NT2/D1 (cell line): Measurements from ENCODE around the gene LRRC51.
"Not testable (repeated sequence)": the region's sequence is repeated elsewhere in the genome, so short reads cannot be mapped to it uniquely, and the experiment has no call there.

ENCODE experiments used
- DNase-seq: peaks from one replicate; pipeline ENCODE4 v3.0.0-alpha.2; 2011; ENCODE audit warnings: low read depth, low spot score
- H3K27me3 ChIP-seq: 2 replicates; pipeline ENCODE4 v1.6.0; 2011; ENCODE audit warnings: mild to moderate bottlenecking; ENCODE audit not compliant: insufficient read length, insufficient read depth
- H3K36me3 ChIP-seq: 2 replicates; pipeline ENCODE4 v1.6.1; 2011; ENCODE audit warnings: mild to moderate bottlenecking, low read length, mixed read lengths; ENCODE audit not compliant: insufficient read depth, insufficient read length
- H3K4me1 ChIP-seq: 2 replicates; pipeline ENCODE4 v1.5.1; 2011; ENCODE audit not compliant: insufficient read depth, insufficient read length
- H3K4me3 ChIP-seq: 2 replicates; pipeline ENCODE4 v1.5.1; 2011; ENCODE audit warnings: low read depth; ENCODE audit not compliant: insufficient read length
- H3K9ac ChIP-seq: 2 replicates; pipeline ENCODE4 v1.6.0; 2011; ENCODE audit warnings: low read depth; ENCODE audit not compliant: insufficient read length
- H3K9me3 ChIP-seq: 2 replicates; pipeline ENCODE4 v1.5.1; 2011; ENCODE audit warnings: mild to moderate bottlenecking, low read length; ENCODE audit not compliant: insufficient read depth
- SUZ12 ChIP-seq: IDR thresholded peaks from 2 replicates; pipeline ENCODE4 v1.6.1; 2011; ENCODE audit not compliant: insufficient read length, insufficient read depth; ENCODE audit errors: extremely low read depth
- YY1 ChIP-seq: IDR thresholded peaks from 2 replicates; pipeline ENCODE4 v1.6.1; 2011; ENCODE audit not compliant: insufficient read length, insufficient read depth
- ZNF274 ChIP-seq: IDR thresholded peaks from 2 replicates; pipeline ENCODE4 v1.6.1; 2011; ENCODE audit warnings: mild to moderate bottlenecking, low read depth, low read length

Gene LRRC51

DNA sequence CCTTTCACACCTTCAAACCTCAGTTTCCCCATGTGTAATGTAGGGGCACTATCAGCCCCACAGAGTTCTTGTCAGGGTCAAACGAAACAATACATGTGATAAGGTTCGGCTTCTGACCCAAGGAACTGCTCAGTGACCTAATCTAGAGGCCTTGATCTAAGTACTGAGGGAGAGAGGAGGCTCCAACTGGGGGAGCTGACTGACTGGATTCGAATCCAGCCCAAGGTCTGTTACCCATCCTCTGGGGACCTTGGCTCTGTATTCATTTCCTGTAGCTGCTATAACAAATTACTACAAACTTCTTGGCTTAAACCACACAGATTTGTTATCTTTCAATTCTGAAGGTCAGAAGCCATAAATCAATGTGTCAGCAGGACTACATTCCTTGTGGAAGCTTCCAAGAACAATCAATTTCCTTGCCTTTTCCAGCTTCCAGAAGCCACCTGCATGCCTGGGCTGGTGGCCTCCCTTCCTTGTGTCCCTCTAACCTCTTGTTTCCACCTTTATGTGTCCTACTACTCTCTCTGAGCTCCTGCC lies 42.5 kb downstream of the LRRC51 start:
- no peak overlapping the region for H3K4me3 ChIP-seq

GRCh38 chr11:72124046-72124445 lies 43.4 kb downstream of the LRRC51 start:
- Histone ChIP-seq H3K36me3 (no peaks in the 10 kb centered on the region), H3K27me3 (no peaks in the 10 kb centered on the region), H3K4me1 (no peaks in the 10 kb centered on the region), H3K4me3 (no peak overlapping the region), H3K9ac (no peak overlapping the region), H3K9me3 (peaks cover 31% of the 10 kb centered on the region)
- no peak for TF ChIP-seq YY1
- TF ChIP-seq ZNF274: no peak
- TF ChIP-seq SUZ12: no peak
- no peak for DNase-seq

More for the DNA sequence above, 42.5 kb downstream of the LRRC51 start:
- Histone ChIP-seq H3K27me3 (no peaks in the 10 kb centered on the region), H3K9ac (no peak overlapping the region), H3K9me3 (peaks cover 22% of the 10 kb centered on the region), H3K36me3 (no peaks in the 10 kb centered on the region), H3K4me1 (no peaks in the 10 kb centered on the region)
- DNase-seq: no peak
- TF ChIP-seq SUZ12 (no peak), ZNF274 (no peak), YY1 (no peak)

GRCh38 chr11:72125956-72126355 lies 45.3 kb downstream of the LRRC51 start:
- TF ChIP-seq ZNF274 (no peak), SUZ12 (no peak), YY1 (no peak)
- Histone ChIP-seq H3K27me3 (no peaks in the 10 kb centered on the region), H3K4me3 (no peak overlapping the region), H3K9ac (no peak overlapping the region), H3K9me3 (peaks cover 36% of the 10 kb centered on the region), H3K4me1 (no peaks in the 10 kb centered on the region), H3K36me3 (no peaks in the 10 kb centered on the region)
- no peak for DNase-seq

DNA sequence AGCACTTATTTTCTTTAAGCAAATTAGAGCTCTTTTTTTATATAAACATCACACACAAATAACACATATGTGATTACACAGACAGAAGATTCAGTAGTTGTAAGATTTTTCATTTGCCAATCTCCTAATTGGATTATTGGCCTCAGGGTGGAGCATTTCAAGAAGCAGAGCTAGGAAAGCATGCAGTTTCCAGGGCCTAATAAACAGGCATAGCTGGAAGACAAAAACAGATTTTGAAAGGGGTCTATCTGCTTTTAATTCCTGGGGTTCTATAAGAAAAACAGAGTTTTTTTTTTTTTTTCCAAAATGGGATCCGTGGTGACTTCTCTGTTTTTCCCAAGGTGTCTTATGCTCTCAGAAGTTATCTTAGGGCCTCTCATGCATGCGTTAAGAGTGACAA lies 47.3 kb downstream of the LRRC51 start:
- no peak overlapping the region for H3K9ac ChIP-seq
- no peaks in the 10 kb centered on the region for H3K27me3 ChIP-seq
- no peak for DNase-seq
- TF ChIP-seq YY1: no peak
- no peak overlapping the region for H3K4me3 ChIP-seq
- no peaks in the 10 kb centered on the region for H3K4me1 ChIP-seq
- H3K9me3 ChIP-seq: peaks cover 36% of the 10 kb centered on the region
- no peaks in the 10 kb centered on the region for H3K36me3 ChIP-seq

DNA sequence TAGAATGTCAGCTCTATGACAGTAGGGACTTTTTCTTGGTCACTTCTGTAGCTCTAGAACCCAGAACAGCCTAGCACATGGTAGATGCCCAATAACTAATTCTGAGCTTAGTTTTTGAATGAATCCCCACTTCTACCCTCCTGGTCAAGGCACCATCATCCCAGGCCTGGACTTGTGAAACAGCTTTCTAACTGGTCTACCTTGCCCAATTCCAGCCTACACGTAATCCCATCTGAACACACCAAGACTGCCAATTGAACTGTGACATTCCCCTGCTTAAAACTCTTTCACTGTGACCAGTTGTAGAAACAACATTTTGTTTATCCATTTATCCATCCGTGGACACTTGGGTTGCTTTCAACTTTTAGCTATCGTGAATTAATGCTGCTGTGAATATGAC lies 48.7 kb downstream of the LRRC51 start:
- H3K4me3 ChIP-seq: no peak overlapping the region
- DNase-seq: no peak
- H3K36me3 ChIP-seq: no peaks in the 10 kb centered on the region
- peaks cover 28% of the 10 kb centered on the region for H3K9me3 ChIP-seq
- no peaks in the 10 kb centered on the region for H3K27me3 ChIP-seq
- no peaks in the 10 kb centered on the region for H3K4me1 ChIP-seq
- no peak overlapping the region for H3K9ac ChIP-seq
- TF ChIP-seq ZNF274 (no peak), YY1 (no peak), SUZ12 (no peak)

GRCh38 chr11:72132646-72133045 lies 52.0 kb downstream of the LRRC51 start:
- Histone ChIP-seq H3K4me3 (no peak overlapping the region), H3K9me3 (peaks cover 19% of the 10 kb centered on the region), H3K27me3 (no peaks in the 10 kb centered on the region), H3K9ac (no peak overlapping the region), H3K4me1 (peaks cover 4% of the 10 kb centered on the region), H3K36me3 (no peaks in the 10 kb centered on the region)
- no peak for TF ChIP-seq SUZ12
- TF ChIP-seq YY1: no peak
- no peak for TF ChIP-seq ZNF274
- no peak for DNase-seq

DNA sequence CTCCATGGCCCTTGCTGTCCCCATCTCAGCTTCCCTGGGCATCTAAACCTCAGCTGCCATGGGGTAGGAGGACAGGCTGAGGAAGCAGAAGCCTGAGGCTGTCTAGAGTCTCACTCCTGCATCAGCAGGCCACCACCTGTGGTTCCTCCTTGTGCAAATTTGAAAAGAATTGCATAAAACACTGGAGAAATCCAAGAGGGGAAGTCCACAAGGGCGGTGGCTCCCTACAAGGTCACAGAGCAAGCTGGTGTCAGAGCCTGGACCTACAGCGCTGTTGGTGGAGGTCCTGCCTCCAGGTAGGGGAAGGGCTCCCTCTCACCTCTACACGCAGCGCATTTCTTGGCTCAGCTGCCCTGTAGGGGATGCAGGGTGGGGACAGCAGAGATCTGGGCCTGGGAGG lies 54.8 kb downstream of the LRRC51 start, which contains the start of gene FOLR3:
FOLR3 (plus strand) TSS at position 253 of the 400 bp plus-strand sequence. CDS start 228 bp downstream, outside the sequence.
- H3K4me1 ChIP-seq, H3K27me3 ChIP-seq, H3K36me3 ChIP-seq, H3K9ac ChIP-seq, DNase-seq, H3K9me3 ChIP-seq, H3K4me3 ChIP-seq: not testable (repeated sequence)
